GM21423 (cell line): ENCODE measurements around the gene GRIN3B.

Experiments
- ATAC-seq: cut with Tn5 transposase; IDR thresholded peaks from one replicate; pipeline ENCODE4 v1.9.1; 2021; ENCODE audit warnings: mild to moderate bottlenecking, moderate library complexity; ENCODE audit not compliant: unreplicated experiment

Gene GRIN3B

GRCh38 chr19:990119-990571, 10.1 kb upstream of the GRIN3B start:
- ATAC-seq: no peak

GRCh38 chr19:990746-991145, 9.5 kb upstream of the GRIN3B start:
- no peak for ATAC-seq

- ATAC-seq: no peak
Observed at GRCh38 chr19:991174-991931, 8.9 kb upstream of the GRIN3B start.

DNA sequence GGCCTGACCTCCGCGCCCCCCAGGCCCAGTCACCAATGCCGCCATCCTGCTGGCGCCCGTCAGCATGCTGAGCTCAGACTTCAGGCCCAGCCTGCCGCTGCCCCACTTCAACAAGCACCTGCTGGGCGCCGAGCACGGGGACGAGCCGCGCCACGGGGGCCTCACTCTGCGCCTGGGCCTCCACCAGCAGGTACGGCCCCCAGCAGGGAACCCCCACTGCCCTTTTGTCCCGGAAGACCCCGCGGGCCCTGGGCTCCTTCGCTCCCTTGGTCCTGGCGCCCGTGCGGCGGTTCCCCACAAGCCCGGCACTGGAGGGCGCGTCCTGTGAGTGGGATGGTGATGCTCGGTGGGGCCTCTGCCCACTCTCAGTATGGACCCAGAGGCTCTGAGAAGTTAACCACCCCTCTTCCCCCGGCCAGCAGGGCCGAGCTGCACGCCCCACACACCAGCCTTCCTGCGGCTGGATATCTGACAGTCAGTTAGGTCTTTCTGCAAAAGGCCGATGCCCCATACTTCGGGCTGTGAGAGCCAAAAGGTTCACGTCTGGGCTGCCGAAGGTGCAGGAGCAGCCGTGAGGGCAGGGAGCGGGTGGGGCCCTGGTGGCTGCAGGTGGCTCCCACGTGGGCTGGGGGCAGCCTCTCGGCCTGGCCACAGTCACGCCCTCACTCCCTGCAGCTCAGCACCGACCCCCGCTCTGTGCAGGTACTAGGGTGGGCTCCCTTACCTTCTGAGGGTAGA, 8.1 kb upstream of the GRIN3B start:
- ATAC-seq: no peak

DNA sequence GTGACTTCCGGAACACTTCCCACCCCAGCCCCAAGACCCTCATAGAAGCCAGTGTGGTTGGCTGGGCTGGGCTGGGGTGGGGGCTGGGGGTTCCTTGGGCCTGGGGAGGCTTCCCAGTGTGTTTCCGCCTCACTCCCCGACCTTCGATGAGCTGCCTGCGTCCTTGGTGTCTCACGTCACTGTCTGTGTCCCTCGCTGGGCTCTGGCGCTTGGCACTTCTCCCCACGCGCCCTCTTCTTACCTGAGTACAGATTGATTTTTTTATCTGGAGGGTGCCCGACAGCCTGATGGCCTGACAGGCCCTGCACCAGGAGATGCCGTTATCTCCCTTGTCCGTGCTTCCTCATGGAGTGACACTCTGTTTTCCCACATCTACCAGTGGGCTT, 7.6 kb upstream of the GRIN3B start:
- no peak for ATAC-seq

GRCh38 chr19:993361-993830, 6.8 kb upstream of the GRIN3B start:
- ATAC-seq: no peak

GRCh38 chr19:993831-994393, 6.3 kb upstream of the GRIN3B start:
- no peak for ATAC-seq

GRCh38 chr19:994516-994915, 5.7 kb upstream of the GRIN3B start:
- no peak for ATAC-seq

DNA sequence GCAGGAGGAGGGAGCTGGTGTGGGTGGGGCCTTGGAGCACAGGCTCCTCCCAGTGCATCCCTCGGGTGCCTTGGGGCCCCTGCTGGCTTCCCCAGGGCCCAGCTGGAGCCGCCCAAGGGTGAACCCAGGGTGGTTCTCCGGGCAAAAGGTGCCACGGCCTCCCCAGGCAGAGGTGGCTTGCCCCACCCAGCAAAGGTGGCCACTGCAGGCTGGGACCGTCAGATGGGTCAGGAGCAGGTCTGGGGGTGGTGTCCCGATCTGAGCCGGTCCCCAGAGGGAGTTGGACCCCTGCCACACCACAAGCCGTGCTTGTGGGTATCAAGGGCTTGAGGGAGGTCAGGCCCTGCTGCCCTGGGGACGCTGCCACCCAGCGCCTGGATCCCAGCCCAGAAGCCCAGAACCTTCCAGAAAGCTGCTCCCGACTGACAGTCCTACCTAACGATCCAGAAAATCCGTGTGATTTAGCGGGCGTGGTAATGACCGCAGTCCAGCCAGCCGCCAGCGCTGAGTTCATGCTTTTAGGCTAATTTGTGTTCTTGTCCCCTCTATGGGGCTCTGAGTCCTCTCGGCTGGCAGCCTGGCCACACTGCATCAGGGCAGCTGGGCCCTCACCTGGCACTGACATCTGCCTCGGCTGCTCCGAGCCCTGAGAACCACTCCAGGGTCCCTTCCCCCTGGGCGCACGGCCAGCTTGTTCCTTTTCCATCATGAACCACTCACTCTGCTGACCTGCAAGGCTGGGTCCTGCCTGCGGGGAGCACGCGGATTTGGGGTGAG, 5.0 kb upstream of the GRIN3B start:
- ATAC-seq: no peak

GRCh38 chr19:996051-996838, 4.0 kb upstream of the GRIN3B start:
- ATAC-seq: no peak

- ATAC-seq: no peak
Observed at GRCh38 chr19:998064-998463, 2.2 kb upstream of the GRIN3B start.

GRCh38 chr19:999379-999719, 870 bp upstream of the GRIN3B start:
- no peak for ATAC-seq

DNA sequence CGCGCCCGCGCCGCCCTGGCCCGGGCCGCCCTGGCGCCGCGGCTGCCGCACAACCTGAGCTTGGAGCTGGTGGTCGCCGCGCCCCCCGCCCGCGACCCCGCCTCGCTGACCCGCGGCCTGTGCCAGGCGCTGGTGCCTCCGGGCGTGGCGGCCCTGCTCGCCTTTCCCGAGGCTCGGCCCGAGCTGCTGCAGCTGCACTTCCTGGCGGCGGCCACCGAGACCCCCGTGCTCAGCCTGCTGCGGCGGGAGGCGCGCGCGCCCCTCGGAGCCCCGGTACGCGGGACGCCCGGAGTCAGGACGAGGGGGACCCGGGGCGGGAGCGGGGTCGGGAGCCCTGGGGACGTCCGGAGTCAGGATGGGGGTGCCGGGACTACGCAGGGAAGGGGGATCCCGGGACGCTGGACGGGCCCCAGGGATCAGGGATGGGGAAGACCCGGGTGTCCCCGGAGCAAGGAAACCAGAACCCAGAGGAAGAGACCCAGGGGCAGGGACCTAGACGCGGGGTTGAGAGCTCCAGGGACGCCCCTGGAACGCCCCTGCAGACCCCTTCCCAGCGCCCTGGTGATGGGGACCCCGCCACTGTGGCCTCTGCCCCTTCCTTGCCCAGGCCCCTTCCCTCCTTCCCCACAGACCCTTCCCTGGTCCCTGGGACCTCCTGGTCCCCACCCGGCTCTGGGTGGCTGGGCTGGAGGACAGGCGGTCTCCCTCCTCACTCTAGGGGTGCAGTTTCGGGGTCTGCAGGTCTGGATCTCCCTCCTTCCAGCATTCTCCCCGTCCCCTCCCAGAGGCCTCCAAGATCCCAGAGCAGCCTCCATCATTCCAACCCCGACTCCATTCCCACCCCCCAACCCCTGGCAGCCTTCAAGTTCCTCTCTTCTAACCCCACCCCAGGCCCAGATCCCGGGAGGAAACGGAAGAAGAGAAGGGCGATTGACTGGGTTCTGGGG, 645 bp downstream of the GRIN3B start:
- ATAC-seq: no peak

- no peak for ATAC-seq
Observed at GRCh38 chr19:1001538-1002166, 1.4 kb downstream of the GRIN3B start.

GRCh38 chr19:1002600-1002999, 2.4 kb downstream of the GRIN3B start:
- no peak for ATAC-seq

DNA sequence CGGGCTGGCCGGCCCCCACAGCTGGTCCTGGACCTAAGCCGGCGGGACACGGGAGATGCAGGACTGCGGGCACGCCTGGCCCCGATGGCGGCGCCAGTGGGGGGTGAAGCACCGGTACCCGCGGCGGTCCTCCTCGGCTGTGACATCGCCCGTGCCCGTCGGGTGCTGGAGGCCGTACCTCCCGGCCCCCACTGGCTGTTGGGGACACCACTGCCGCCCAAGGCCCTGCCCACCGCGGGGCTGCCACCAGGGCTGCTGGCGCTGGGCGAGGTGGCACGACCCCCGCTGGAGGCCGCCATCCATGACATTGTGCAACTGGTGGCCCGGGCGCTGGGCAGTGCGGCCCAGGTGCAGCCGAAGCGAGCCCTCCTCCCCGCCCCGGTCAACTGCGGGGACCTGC, 3.1 kb downstream of the GRIN3B start:
- ATAC-seq: no peak

DNA sequence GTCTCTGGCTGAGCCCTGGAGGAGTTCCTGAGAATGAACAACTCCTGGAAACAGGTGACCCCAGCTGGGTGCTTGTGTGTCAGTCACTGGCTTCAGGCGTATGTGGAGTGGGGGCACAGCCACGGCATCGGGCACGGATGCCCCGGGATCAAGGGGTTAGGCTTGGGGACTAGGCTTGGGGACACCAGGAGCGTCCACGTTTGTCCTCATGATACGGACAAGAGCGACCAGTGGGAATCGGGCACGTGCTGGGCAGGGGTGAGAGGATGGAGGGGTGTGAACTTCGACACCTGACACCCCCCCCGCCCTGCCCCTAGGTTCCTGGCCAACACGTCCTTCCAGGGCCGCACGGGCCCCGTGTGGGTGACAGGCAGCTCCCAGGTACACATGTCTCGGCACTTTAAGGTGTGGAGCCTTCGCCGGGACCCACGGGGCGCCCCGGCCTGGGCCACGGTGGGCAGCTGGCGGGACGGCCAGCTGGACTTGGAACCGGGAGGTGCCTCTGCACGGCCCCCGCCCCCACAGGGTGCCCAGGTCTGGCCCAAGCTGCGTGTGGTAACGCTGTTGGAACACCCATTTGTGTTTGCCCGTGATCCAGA, 4.1 kb downstream of the GRIN3B start:
- no peak for ATAC-seq

DNA sequence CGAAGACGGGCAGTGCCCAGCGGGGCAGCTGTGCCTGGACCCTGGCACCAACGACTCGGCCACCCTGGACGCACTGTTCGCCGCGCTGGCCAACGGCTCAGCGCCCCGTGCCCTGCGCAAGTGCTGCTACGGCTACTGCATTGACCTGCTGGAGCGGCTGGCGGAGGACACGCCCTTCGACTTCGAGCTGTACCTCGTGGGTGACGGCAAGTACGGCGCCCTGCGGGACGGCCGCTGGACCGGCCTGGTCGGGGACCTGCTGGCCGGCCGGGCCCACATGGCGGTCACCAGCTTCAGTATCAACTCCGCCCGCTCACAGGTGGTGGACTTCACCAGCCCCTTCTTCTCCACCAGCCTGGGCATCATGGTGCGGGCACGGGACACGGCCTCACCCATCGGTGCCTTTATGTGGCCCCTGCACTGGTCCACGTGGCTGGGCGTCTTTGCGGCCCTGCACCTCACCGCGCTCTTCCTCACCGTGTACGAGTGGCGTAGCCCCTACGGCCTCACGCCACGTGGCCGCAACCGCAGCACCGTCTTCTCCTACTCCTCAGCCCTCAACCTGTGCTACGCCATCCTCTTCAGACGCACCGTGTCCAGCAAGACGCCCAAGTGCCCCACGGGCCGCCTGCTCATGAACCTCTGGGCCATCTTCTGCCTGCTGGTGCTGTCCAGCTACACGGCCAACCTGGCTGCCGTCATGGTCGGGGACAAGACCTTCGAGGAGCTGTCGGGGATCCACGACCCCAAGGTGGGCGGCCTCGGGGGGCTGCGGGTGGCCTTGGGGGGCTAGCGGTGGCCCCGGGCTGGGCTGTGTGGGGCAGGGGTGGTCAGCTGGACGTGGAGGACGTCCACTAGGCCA, 4.8 kb downstream of the GRIN3B start:
- no peak for ATAC-seq
